OCI-LY3 (cell line): Measurements from ENCODE around the gene RUSF1.

Experiments
- H2AFZ ChIP-seq: fragments of 200-600, 300-600 bp; shearing (Covaris generic); 2 replicates; pipeline ENCODE4 v1.6.0; 2014; ENCODE audit warnings: antibody characterized with exemption, low read depth, low read length
- H3K27ac ChIP-seq: fragments of 200-600, 300-600 bp; sonication (generic); 2 replicates; pipeline ENCODE4 v1.5.1; 2014; ENCODE audit warnings: mild to moderate bottlenecking, low read length, moderate library complexity, mixed read lengths
- H3K27me3 ChIP-seq: fragments of 200-600, 300-600 bp; sonication (generic); 2 replicates; pipeline ENCODE4 v1.6.1; 2014; ENCODE audit warnings: low read depth, low read length, mixed read lengths
- H3K36me3 ChIP-seq: fragments of 200-600, 300-600 bp; sonication (generic); replicated peaks from 2 replicates; pipeline ENCODE3; 2014; ENCODE audit warnings: low read depth, low read length, mixed read lengths
- H3K4me1 ChIP-seq: fragments of 300-600, 200-600 bp; sonication (generic); 2 replicates; pipeline ENCODE4 v1.6.1; 2014; ENCODE audit warnings: low read length, mixed read lengths
- H3K4me2 ChIP-seq: fragments of 200-600, 300-600 bp; sonication (generic); 2 replicates; pipeline ENCODE4 v1.6.1; 2014; ENCODE audit warnings: low read length, mixed read lengths
- H3K4me3 ChIP-seq: fragments of 300-600, 200-600 bp; sonication (generic); 2 replicates; pipeline ENCODE4 v1.5.1; 2014; ENCODE audit warnings: antibody characterized with exemption, mild to moderate bottlenecking, low read length, moderate library complexity
- H3K79me2 ChIP-seq: fragments of 300-600, 200-600 bp; shearing (Covaris generic); 2 replicates; pipeline ENCODE4 v1.6.1; 2014; ENCODE audit warnings: mild to moderate bottlenecking, low read length, mixed read lengths
- H3K9ac ChIP-seq: fragments of 300-600, 200-600 bp; shearing (Covaris generic); 2 replicates; pipeline ENCODE4 v1.6.0; 2014; ENCODE audit warnings: mild to moderate bottlenecking, low read length, moderate library complexity
- H3K9me3 ChIP-seq: fragments of 200-600, 300-600 bp; shearing (Covaris generic); 2 replicates; pipeline ENCODE4 v1.6.1; 2014; ENCODE audit warnings: low read length, mixed read lengths; ENCODE audit not compliant: insufficient read depth
- H4K20me1 ChIP-seq: fragments of 200-600, 300-600 bp; sonication (generic); 2 replicates; pipeline ENCODE4 v1.6.1; 2016; ENCODE audit warnings: low read length, mixed read lengths; ENCODE audit not compliant: insufficient read depth
- CTCF ChIP-seq: fragments of 200-600, 300-600 bp; sonication (generic); IDR thresholded peaks from 2 replicates; pipeline ENCODE4 v1.5.1; 2014; ENCODE audit warnings: antibody characterized with exemption, low read length, low read depth
- EZH2phosphoT487 ChIP-seq: fragments of 200-600 bp; shearing (Covaris generic); IDR thresholded peaks from 2 replicates; pipeline ENCODE4 v1.6.1; 2018; ENCODE audit warnings: antibody characterized with exemption, mixed run types, low read depth

The RUSF1 gene

GRCh38 chr16:31474173-31474714, 33.9 kb downstream of the RUSF1 start:
- Histone ChIP-seq H3K4me3 (no peak overlapping the region), H3K4me2 (no peak overlapping the region), H2AFZ (no peak overlapping the region), H3K27me3 (no peaks in the 10 kb centered on the region), H3K79me2 (no peaks in the 10 kb centered on the region), H3K36me3 (no peaks in the 10 kb centered on the region), H4K20me1 (no peaks in the 10 kb centered on the region), H3K9ac (no peak overlapping the region), H3K27ac (no peak overlapping the region), H3K9me3 (no peaks in the 10 kb centered on the region), H3K4me1 (0 out of 2 replicates have a peak, but pooled peaks cover 3% of the 10 kb centered on the region)
- TF ChIP-seq EZH2phosphoT487 (no peak), CTCF (no peak)

- Histone ChIP-seq H3K4me1 (0 out of 2 replicates have a peak, but pooled peaks cover 3% of the 10 kb centered on the region), H3K9ac (no peak overlapping the region), H3K4me2 (no peak overlapping the region), H3K36me3 (no peaks in the 10 kb centered on the region), H3K27me3 (no peaks in the 10 kb centered on the region), H3K79me2 (no peaks in the 10 kb centered on the region), H4K20me1 (no peaks in the 10 kb centered on the region), H3K27ac (no peak overlapping the region), H3K9me3 (no peaks in the 10 kb centered on the region), H3K4me3 (no peak overlapping the region), H2AFZ (no peak overlapping the region)
- TF ChIP-seq CTCF (no peak), EZH2phosphoT487 (no peak)
These were observed 34.8 kb downstream of the RUSF1 start for GRCh38 chr16:31473264-31473984.

GRCh38 chr16:31472709-31473203, 35.4 kb downstream of the RUSF1 start:
- Histone ChIP-seq H3K4me3 (no peak overlapping the region), H3K4me2 (no peak overlapping the region), H2AFZ (no peak overlapping the region), H3K27ac (no peak overlapping the region), H3K79me2 (no peaks in the 10 kb centered on the region), H3K27me3 (no peaks in the 10 kb centered on the region), H3K9me3 (no peaks in the 10 kb centered on the region), H3K9ac (no peak overlapping the region), H3K36me3 (no peaks in the 10 kb centered on the region), H3K4me1 (0 out of 2 replicates have a peak, but pooled peaks cover 3% of the 10 kb centered on the region), H4K20me1 (no peaks in the 10 kb centered on the region)
- TF ChIP-seq CTCF (no peak), EZH2phosphoT487 (no peak)

- TF ChIP-seq CTCF (no peak), EZH2phosphoT487 (no peak)
- Histone ChIP-seq H3K9ac (no peak within 1 kb of the TSS), H3K36me3 (no peaks in the 10 kb centered on the region)
These were observed 36.1 kb downstream of the RUSF1 start, which contains the start of gene TGFB1I1 for GRCh38 chr16:31471875-31472708. Gene TGFB1I1 (plus strand): TSS chr16:31472152. CDS start chr16:31472189, 37 bp downstream.

More at GRCh38 chr16:31471875-31472708, 36.1 kb downstream of the RUSF1 start, which contains the start of gene TGFB1I1:
- no peaks in the 10 kb centered on the region for H3K79me2 ChIP-seq
- 0 out of 2 replicates have a peak, but pooled peaks cover 3% of the 10 kb centered on the region for H3K4me1 ChIP-seq
- H3K4me2 ChIP-seq, result no peak within 1 kb of the TSS
- H3K4me3 ChIP-seq, result no peak within 1 kb of the TSS
- no peaks in the 10 kb centered on the region for H4K20me1 ChIP-seq
- no peaks in the 10 kb centered on the region for H3K27me3 ChIP-seq
- H3K27ac ChIP-seq, result no peak within 1 kb of the TSS
- no peaks in the 10 kb centered on the region for H3K9me3 ChIP-seq
- H2AFZ ChIP-seq, result no peak within 1 kb of the TSS
